Astrocyte (in vitro differentiated cells and primary cell): ENCODE data around the gene TTC34. TPM values are rescaled to one million over a fixed set of nuclear protein-coding genes. Genes with fewer than 3 reads are reported as not detected.

Experiments used
- DNase-seq: peaks from one replicate; pipeline ENCODE4 v3.0.0-alpha.2; 2010; ENCODE audit warnings: low read depth
- FAIRE-seq: peaks from 2 replicates; lab custom pipeline; 2011; peaks lifted over from hg19 to GRCh38; lab: Jason Lieb, UNC
- H2AFZ ChIP-seq: 2 replicates; pipeline ENCODE4 v1.6.0; 2012; ENCODE audit warnings: low read depth, low read length, inconsistent platforms
- H3K27ac ChIP-seq: 2 replicates; pipeline ENCODE4 v1.5.1; 2011; ENCODE audit warnings: low read depth, low read length, inconsistent platforms
- H3K27me3 ChIP-seq: 2 replicates; pipeline ENCODE4 v1.6.0; 2011; ENCODE audit warnings: low read length, inconsistent platforms; ENCODE audit not compliant: insufficient read depth
- H3K36me3 ChIP-seq: 2 replicates; pipeline ENCODE4 v1.5.1; 2011; ENCODE audit warnings: low read length, inconsistent platforms; ENCODE audit not compliant: insufficient read depth
- H3K4me1 ChIP-seq: 2 replicates; pipeline ENCODE4 v1.5.1; 2011; ENCODE audit warnings: low read length, inconsistent platforms; ENCODE audit not compliant: insufficient read depth
- H3K4me2 ChIP-seq: 2 replicates; pipeline ENCODE4 v1.6.0; 2012; ENCODE audit warnings: low read length, inconsistent platforms
- H3K4me3 ChIP-seq: 2 replicates; pipeline ENCODE4 v1.5.1; 2011; ENCODE audit warnings: low read depth, mild to moderate bottlenecking, low read length, inconsistent platforms; ENCODE audit not compliant: insufficient read depth
- H3K79me2 ChIP-seq: 2 replicates; pipeline ENCODE4 v1.6.0; 2012; ENCODE audit warnings: mild to moderate bottlenecking, low read length, inconsistent platforms; ENCODE audit not compliant: insufficient read depth
- H3K9ac ChIP-seq: 2 replicates; pipeline ENCODE4 v1.6.0; 2012; ENCODE audit warnings: mild to moderate bottlenecking, low read length, inconsistent platforms
- H3K9me3 ChIP-seq: 2 replicates; pipeline ENCODE4 v1.5.1; 2012; ENCODE audit warnings: low read depth, mild to moderate bottlenecking, low read length, inconsistent platforms; ENCODE audit not compliant: insufficient read depth
- H4K20me1 ChIP-seq: 2 replicates; pipeline ENCODE4 v1.6.0; 2012; ENCODE audit warnings: low read length, inconsistent platforms; ENCODE audit not compliant: insufficient read depth
- H3K27ac Mint-ChIP-seq: one replicate; pipeline ENCODE4 v1.8.0; 2021; ENCODE audit warnings: mild to moderate bottlenecking, mixed read lengths; ENCODE audit not compliant: unreplicated experiment
- H3K27me3 Mint-ChIP-seq: one replicate; pipeline ENCODE4 v1.8.0; 2021; ENCODE audit warnings: low read depth, mixed read lengths; ENCODE audit not compliant: unreplicated experiment
- H3K36me3 Mint-ChIP-seq: one replicate; pipeline ENCODE4 v1.8.0; 2021; ENCODE audit warnings: low read depth, mixed read lengths; ENCODE audit not compliant: unreplicated experiment
- H3K4me1 Mint-ChIP-seq: one replicate; pipeline ENCODE4 v1.8.0; 2021; ENCODE audit warnings: low read depth, mixed read lengths; ENCODE audit not compliant: unreplicated experiment
- H3K4me3 Mint-ChIP-seq: one replicate; pipeline ENCODE4 v1.8.0; 2021; ENCODE audit warnings: mild to moderate bottlenecking, moderate library complexity, mixed read lengths; ENCODE audit not compliant: unreplicated experiment
- H3K9me3 Mint-ChIP-seq: one replicate; pipeline ENCODE4 v1.8.0; 2021; ENCODE audit warnings: mild to moderate bottlenecking, mixed read lengths; ENCODE audit not compliant: unreplicated experiment
- EZH2 ChIP-seq: IDR thresholded peaks from 2 replicates; pipeline ENCODE4 v1.6.1; 2012; ENCODE audit warnings: mild to moderate bottlenecking, low read length, inconsistent platforms; ENCODE audit not compliant: insufficient read depth
- total RNA-seq: library from RNA; stranded (reverse); gene quantifications from 2 replicates; pipeline ENCODE4 v1.2.1, GENCODE V29; 2021
- TF ChIP-seq, protein P1 (sequence below): IDR thresholded peaks from 2 replicates; pipeline ENCODE4 v1.5.1; 2011; ENCODE audit warnings: low read depth, mild to moderate bottlenecking, inconsistent platforms, low read length, moderate library complexity; ENCODE audit not compliant: insufficient read depth

TTC34 gene
- total RNA-seq, 1 donor from 2014 or later: 0.39 TPM

DNA sequence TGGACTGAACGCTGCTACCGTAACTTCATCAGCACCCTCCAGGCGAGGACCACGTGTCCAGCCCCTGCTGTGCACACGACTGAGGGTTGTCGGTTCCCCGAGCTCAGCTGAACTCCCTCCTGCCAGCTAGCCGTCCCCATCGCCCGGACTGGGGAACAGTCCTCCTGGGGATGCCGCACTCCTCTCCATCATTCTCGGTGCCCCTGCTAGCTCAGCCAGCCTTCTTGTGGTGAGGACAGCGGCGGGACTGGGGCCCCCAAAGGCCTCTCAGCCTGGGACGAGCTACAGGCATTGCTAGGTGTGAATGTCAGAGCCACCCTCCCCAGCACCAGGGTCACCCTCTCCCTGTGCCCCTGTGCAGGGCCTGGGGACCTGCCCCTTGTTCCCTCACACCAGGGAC lies 8.8 kb upstream of the TTC34 start:
- no peak overlapping the region for H3K9ac ChIP-seq
- H3K4me1 ChIP-seq: no peaks in the 10 kb centered on the region
- no peak overlapping the region for H3K27ac ChIP-seq
- no peak overlapping the region for H2AFZ ChIP-seq
- FAIRE-seq: no peak
- no peak for DNase-seq
- peaks cover 8% of the 10 kb centered on the region for H3K9me3 ChIP-seq
- Mint-ChIP-seq H3K27ac (no peak overlapping the region), H3K36me3 (no peaks in the 10 kb centered on the region), H3K9me3 (peaks cover 16% of the 10 kb centered on the region), H3K4me1 (no peaks in the 10 kb centered on the region), H3K4me3 (no peak overlapping the region), H3K27me3 (peaks cover 10% of the 10 kb centered on the region)
- TF ChIP-seq, protein P1, sequence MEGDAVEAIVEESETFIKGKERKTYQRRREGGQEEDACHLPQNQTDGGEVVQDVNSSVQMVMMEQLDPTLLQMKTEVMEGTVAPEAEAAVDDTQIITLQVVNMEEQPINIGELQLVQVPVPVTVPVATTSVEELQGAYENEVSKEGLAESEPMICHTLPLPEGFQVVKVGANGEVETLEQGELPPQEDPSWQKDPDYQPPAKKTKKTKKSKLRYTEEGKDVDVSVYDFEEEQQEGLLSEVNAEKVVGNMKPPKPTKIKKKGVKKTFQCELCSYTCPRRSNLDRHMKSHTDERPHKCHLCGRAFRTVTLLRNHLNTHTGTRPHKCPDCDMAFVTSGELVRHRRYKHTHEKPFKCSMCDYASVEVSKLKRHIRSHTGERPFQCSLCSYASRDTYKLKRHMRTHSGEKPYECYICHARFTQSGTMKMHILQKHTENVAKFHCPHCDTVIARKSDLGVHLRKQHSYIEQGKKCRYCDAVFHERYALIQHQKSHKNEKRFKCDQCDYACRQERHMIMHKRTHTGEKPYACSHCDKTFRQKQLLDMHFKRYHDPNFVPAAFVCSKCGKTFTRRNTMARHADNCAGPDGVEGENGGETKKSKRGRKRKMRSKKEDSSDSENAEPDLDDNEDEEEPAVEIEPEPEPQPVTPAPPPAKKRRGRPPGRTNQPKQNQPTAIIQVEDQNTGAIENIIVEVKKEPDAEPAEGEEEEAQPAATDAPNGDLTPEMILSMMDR: no peak
- TF ChIP-seq EZH2: no peak
- H3K27me3 ChIP-seq: no peaks in the 10 kb centered on the region
- no peaks in the 10 kb centered on the region for H4K20me1 ChIP-seq
- H3K4me2 ChIP-seq: no peak overlapping the region
- H3K36me3 ChIP-seq: no peaks in the 10 kb centered on the region
- H3K79me2 ChIP-seq: no peaks in the 10 kb centered on the region
- H3K4me3 ChIP-seq: no peak overlapping the region

DNA sequence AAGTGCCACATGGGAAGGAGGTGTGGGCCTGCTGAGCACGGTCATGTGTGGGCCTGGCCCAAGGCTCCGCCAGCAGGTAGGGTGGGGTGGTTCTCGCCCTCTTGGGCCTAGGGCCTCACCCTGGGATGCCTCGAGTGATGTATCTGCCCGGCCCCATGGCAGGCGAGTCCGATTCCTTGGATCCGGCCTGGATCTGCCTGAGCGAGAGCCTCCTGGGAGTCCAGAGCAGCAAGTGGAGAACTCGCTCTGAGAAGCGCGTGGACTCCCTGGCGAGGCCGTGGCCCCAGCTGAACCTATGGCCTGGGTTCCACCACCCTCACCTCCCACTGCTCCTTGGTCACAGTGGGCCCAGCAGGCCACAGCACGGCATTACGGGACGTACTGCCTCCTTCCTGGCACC lies 8.2 kb upstream of the TTC34 start:
- no peak for DNase-seq
- no peak overlapping the region for H3K4me2 ChIP-seq
- no peak overlapping the region for H3K4me3 Mint-ChIP-seq
- H3K4me1 Mint-ChIP-seq: no peaks in the 10 kb centered on the region
- H3K27ac ChIP-seq: no peak overlapping the region
- no peaks in the 10 kb centered on the region for H3K27me3 ChIP-seq
- no peaks in the 10 kb centered on the region for H3K4me1 ChIP-seq
- FAIRE-seq: no peak
- no peaks in the 10 kb centered on the region for H3K36me3 ChIP-seq
- H3K79me2 ChIP-seq: no peaks in the 10 kb centered on the region
- no peak overlapping the region for H3K4me3 ChIP-seq
- H4K20me1 ChIP-seq: no peaks in the 10 kb centered on the region
- no peaks in the 10 kb centered on the region for H3K36me3 Mint-ChIP-seq
- TF ChIP-seq EZH2: no peak
- TF ChIP-seq, protein P1: no peak
- H2AFZ ChIP-seq: no peak overlapping the region
- H3K9ac ChIP-seq: no peak overlapping the region
- H3K9me3 Mint-ChIP-seq: peaks cover 16% of the 10 kb centered on the region
- no peak overlapping the region for H3K27ac Mint-ChIP-seq
- peaks cover 10% of the 10 kb centered on the region for H3K27me3 Mint-ChIP-seq
- peaks cover 8% of the 10 kb centered on the region for H3K9me3 ChIP-seq

DNA sequence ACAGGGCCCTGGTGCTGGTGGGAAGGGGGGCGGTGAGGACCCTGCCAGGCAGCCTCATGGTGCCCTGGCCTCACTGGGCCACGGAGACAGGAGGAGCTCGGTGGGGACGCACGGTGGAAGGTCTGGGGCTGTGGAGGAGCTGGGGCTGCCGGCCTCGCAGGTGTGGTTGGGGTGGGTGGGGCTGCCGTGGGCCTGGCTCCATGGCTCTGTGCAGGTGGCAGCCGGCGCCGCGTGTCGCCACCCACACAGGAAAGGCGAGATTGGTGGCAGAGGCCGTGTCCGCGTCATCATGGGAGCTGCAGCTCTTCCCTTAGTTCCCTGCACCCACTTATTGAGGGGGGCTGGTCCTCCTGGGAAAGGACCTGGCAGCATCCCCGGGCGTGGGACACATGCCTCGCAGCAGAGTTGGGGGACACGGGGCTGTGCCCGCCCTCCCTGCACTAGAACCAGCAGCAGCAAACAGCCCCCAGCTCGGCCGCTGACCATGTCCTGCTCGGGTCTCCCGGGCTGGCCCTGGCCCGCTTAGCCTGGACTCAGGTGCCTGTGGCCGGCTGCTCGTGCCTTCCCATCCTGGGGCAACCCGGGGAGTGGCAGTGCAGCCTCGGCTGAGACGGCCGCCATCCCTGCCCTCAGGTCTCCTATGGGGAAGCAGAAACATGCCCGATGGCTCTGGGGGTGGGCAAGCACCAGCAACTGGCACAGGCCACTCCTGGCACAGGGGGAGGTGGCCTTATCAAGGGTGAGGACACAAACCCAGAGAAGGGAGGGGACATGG lies 7.5 kb upstream of the TTC34 start:
- Mint-ChIP-seq H3K4me1 (no peaks in the 10 kb centered on the region), H3K9me3 (peaks cover 13% of the 10 kb centered on the region), H3K27me3 (peaks cover 9% of the 10 kb centered on the region)

More for the DNA sequence above, 7.5 kb upstream of the TTC34 start:
- no peak for TF ChIP-seq EZH2
- TF ChIP-seq, protein P1: no peak
- Histone ChIP-seq H4K20me1 (no peaks in the 10 kb centered on the region), H3K4me1 (no peaks in the 10 kb centered on the region), H3K4me3 (no peak overlapping the region), H3K9me3 (peaks cover 8% of the 10 kb centered on the region), H3K4me2 (no peak overlapping the region), H3K36me3 (no peaks in the 10 kb centered on the region), H3K79me2 (no peaks in the 10 kb centered on the region), H3K9ac (no peak overlapping the region), H3K27me3 (no peaks in the 10 kb centered on the region), H2AFZ (no peak overlapping the region), H3K27ac (no peak overlapping the region)
- H3K27ac Mint-ChIP-seq: no peak overlapping the region
- H3K36me3 Mint-ChIP-seq: no peaks in the 10 kb centered on the region
- DNase-seq (no peak), FAIRE-seq (no peak)
- no peak overlapping the region for H3K4me3 Mint-ChIP-seq
